Cardiac fibroblast (primary cell): ENCODE measurements around the gene LAMB2.

Experiments used
- DNase-seq, 2 donors: peaks; one replicate each; pipeline versions ENCODE4 v3.0.0 to v3.0.0-alpha.2; 2010; ENCODE audit warnings: low read depth in 2 of 2
- H3K4me3 ChIP-seq, 2 donors: replicated peaks in 1 of 2; 1 replicate in 1 of 2; 2 replicates in 1 of 2; pipeline ENCODE4 v1.5.1; 2011; ENCODE audit warnings: low read depth in 2 of 2, low read length in 2 of 2, mild to moderate bottlenecking in 2 of 2, moderate library complexity in 1 of 2
- CTCF ChIP-seq: IDR thresholded peaks from one replicate; pipeline ENCODE4 v1.5.1; 2011; ENCODE audit warnings: low read depth, mild to moderate bottlenecking, low read length, inconsistent platforms

LAMB2 gene

GRCh38 chr3:49124991-49125670 is 7.7 kb downstream of the LAMB2 start:
- H3K4me3 ChIP-seq, result no peak overlapping the region
- no peak for DNase-seq
- TF ChIP-seq CTCF, result no peak

GRCh38 chr3:49124203-49124602 is 8.6 kb downstream of the LAMB2 start:
- no peak overlapping the region for H3K4me3 ChIP-seq
- no peak for DNase-seq
- TF ChIP-seq CTCF, result no peak

- DNase-seq, result no peak
- no peak overlapping the region for H3K4me3 ChIP-seq
- no peak for TF ChIP-seq CTCF
Measured at GRCh38 chr3:49123687-49124086, 9.2 kb downstream of the LAMB2 start.

GRCh38 chr3:49122886-49123545 is 9.8 kb downstream of the LAMB2 start:
- no peak overlapping the region for H3K4me3 ChIP-seq
- TF ChIP-seq CTCF, result no peak
- DNase-seq, result no peak

- no peak overlapping the region for H3K4me3 ChIP-seq
- TF ChIP-seq CTCF, result no peak
- no peak for DNase-seq
Measured at GRCh38 chr3:49122451-49122850, 10.4 kb downstream of the LAMB2 start.

- no peak for TF ChIP-seq CTCF
- H3K4me3 ChIP-seq, result no peak overlapping the region
- no peak for DNase-seq
Measured at GRCh38 chr3:49122022-49122421, 10.8 kb downstream of the LAMB2 start.
